Activated T-cell treated with anti-CD3 and anti-CD28 coated beads for 48 hours (primary cell): ENCODE results near the gene KCNC1.

ENCODE experiments used
- DNase-seq: peaks from one replicate; pipeline ENCODE4 v3.0.0-alpha.2; 2020; ENCODE audit warnings: low read depth

The KCNC1 gene

DNA sequence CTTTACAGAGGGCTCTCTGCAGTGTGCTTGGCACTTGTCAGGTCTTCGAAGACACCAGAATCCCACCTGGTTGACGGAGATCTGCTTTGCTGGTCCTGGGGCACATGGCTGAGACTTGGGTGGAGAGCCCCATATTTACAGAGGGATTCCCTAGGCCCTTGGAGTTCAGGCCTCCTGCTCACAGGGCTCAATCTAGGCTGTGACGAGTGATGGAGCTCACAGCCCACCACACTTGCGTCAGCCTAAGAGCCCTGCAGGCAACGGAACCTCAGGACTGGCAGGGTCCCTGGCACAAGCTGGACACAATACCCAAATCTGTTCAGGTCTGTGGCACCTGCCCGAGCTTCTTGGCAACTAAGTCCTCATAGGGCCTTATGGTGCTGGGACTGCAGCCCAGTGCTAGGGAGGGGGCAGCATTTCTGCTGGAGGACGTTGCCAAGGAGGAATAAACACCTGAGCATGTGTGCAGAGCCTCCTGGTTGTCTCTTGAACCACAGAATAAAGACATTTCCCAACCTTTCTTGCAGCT is 59.1 kb downstream of the KCNC1 start:
- DNase-seq, result no peak

DNA sequence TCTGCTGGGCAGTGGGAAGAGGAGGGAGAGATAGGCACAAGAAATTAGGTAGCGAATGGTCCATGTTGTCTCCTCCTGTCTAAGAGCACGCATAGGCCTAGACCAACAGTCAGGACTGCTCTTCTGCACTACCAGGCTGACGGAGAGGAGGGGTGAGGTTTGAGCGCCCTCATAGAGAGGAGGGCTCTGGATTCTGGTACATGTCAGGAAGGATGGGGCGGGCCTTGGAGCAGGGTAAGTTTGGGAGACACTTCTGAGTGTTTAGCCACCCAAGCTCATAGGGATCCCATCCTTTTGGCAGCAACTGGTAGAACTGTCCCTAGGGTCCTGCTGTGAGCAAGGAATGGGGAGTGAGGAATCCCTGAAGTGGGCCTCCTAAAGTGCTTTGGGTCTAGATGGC is 60.4 kb downstream of the KCNC1 start:
- DNase-seq, result no peak

DNA sequence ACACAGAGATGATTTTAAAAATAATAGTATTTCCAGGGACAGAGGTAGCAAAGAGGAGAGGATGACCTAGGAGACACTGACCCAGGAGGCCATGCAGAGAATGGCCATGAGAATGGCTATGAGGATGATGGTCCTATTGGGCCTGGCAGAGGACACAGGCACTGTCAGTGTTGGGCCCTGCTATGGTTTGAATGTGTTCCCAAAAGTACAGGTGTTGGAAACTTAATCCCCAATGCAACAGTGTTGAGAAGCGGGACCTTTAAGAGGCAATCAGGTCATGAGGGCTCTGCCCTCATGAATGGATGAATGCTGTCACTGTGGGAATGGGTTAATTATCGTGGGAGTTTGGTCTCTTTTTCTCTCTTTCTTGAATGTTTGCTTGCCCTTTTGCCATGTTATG is 61.6 kb downstream of the KCNC1 start:
- no peak for DNase-seq

DNA sequence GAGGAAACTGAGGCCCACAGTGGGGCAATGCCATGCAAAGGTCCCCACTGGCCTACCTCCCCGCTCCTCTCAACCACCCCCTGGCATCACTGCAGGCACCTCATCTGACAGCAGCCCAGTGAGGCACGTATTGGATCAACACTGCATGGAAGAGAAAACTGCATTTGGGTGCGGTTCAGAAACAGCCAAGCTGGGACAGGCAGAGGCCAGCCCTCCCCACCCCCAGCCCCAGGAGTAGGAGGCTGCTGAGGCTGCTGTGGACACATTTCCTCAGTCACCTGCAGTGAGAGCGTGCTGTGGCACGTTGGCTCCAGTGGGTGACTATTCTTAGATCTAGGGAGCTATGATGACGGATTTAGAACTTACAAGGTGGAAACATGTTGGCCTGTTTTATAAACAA is 63.7 kb downstream of the KCNC1 start:
- no peak for DNase-seq

DNA sequence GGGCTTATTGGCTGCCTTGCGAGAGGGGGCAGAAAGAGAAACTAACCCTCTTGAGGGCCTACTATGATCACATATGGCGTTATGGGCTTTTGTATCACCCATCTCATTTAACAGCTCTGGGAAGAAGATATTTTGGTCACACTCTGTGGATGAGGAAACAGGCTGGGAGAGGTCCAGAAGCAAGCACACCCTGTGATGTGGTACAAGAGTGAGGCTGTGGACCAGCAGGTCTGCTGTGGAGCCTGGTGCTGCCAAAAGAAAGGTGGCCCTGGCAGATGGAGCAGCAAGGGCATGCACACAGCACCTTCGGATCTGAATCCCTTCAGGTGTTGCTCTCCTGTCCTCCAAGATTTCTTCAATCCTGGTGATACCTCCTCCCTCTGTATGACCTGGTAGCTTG is 64.1 kb downstream of the KCNC1 start:
- DNase-seq, result no peak

DNA sequence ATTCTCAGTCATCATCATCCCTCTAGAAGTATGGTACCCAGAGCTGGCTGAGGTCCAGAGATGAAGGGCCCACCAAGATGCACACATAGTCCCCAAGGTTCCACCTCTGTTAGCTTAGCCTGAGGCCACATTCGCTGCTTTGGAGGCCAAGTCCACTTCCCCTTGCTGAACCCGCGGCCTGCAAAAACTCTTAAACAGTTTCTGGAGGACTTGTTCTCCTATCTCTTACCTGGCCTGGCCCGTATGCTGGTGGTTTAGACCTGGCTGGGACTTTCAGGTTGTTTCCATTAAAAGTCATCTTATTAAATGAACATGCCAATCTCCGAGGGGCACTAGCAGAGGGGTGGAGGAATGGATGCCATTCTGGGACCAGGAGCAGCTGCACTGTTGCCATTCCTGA is 64.6 kb downstream of the KCNC1 start:
- DNase-seq, result no peak

DNA sequence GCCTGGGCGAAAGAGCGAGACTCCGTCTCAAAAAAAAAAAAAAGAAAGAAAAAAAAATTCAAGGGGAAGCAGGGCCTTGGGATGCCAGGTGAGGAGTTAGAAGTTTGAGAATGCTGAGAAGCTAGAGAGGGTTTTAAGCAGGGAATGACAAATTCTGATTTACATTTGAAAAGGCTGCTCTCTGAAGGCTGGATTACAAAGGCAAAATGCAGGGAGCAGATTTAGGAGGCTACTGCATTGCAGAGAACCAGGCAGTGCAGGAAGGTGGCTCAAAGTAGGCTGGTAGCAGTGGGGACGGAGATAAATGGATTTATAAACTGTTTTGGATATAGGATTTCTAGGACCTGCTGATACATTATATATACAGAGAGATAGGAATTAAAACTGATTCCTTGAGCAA is 66.6 kb downstream of the KCNC1 start:
- DNase-seq, result no peak

DNA sequence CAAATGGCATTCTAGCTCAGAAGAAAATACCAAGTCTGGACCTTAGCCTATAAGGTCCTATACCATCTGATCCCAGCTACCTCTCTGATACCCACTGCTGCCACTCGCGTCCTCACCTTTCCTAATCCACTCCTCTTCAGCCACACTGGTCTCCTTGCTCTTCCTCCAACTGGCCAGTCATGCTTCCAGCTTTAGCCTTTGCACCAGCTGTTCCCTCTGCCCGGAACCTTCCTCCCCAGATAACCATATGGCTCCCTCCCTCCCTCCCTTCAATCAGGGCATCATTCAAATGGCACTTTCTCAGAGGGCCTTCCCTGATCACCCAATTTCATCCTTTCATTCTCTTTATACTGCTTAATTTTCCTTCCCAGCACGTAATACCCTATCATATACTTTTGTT is 67.9 kb downstream of the KCNC1 start:
- DNase-seq, result no peak

DNA sequence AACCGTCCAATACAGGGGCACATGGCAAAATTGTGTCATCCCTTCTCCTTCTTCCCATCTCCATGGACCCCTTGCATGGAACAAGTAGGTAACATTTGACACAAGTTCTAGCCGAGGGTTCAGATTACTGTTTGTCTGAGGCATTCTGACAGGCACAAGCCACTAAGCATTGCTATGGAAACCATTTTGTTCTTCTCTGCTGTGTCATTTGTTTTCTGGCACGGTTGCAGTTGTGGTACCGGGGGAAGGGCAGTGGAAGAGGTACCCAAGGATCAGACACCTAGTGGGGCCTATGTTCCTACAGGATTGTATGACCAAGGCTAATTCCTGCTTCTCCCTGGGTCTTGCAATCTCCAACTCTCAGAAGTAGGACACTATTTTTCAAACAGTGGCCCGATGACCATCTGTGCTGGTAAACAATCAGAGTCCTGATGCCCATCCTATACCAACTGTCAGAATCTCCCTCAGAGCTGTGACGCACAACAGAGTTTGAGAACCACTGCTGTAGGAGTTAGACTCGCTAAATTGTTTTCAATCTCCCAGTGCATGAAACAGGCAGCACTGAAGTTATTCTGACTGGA is 69.3 kb downstream of the KCNC1 start:
- DNase-seq, result no peak

DNA sequence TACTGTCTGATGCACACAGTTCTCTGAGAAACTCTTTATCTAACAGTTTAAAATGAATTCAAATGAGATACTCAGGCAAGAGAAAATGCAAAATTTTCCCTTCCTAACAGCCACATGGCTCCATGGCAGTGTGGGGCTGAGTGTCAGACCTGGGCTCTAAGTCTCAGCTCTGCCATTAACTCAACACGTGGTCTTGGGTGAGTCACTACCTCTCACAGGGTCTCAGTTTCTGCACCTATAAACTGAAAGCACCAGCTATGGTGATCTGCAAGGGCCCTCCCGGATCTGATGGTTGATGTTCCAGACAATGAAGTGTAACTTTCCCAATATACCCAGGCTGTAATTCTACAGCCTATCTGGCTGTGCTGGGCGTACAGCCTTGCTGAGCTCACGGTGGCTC is 70.5 kb downstream of the KCNC1 start:
- DNase-seq, result no peak

DNA sequence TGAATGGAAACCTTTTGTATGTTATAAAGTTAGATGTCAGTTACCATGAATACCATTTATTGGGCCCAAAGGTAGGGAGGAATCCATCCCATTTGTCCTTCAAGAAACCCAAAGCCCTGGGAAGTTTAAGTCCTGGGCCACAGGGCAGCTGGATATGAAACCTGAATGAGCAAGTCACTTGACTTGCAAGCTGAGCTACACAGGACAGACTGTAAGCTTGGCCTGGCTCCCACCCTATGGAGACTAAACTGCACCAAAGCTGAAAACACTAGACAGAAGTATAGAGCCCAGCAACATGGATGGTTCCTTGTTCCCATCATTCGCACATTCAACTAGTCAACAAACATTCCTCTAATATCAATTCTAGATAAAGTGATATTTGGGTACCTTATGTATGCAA is 71.3 kb downstream of the KCNC1 start:
- DNase-seq, result no peak

DNA sequence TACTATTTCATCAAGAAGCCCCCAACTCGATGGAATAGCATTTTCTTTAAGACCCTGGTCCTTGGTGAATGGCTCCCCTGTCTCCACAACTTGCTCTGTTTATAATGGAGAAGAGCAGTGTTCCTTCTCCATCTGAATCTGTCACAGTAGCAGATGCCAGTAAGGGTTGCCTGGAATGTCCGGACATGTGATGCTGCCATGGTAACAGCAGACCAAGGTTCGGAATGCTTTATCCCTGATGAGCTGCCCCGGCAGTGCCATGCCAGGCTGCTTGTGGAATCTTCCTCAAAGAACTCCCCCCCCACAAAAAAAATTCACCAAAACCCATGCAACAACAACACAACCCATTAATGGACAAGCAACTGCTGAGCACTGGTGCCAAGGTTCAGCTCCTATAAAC is 72.5 kb downstream of the KCNC1 start:
- DNase-seq, result no peak

DNA sequence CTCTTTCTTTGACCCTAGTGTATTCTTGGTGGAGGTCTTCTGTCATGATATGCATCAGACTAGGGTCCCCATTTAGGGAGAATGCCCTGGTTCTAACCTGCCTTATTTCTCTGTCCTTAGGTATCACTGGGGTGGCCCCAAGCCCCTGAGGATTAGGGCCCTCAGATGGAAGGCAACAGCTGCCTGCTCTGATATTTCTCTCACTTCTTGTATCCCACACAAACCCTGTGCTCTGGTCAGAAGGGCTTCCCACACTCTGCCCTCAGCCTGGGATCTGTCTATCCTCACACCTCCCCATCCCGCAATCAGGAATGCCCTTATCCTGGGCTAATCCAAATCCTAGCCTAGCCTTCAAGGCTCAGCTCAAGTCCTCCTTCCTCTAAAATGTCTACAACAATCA is 75.5 kb downstream of the KCNC1 start:
- no peak for DNase-seq

DNA sequence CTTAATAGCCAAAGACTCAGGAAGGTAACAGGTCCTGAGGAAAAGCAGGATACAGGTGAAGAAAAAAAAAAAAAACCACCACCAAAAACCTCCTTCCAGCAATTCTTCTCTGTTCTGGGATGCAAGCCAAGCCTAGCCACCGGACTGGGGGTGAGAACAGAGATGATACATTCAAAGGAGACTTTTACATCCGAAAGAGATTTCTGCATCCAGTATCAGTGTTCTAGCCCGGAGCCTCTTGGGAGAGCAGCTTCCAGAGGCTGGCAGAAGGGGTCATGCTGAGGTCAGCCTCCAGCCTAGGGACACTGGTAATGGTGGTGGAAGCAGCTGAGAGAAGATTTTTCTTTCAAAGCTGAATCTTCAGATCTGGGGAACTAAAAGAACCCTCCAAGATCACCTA is 76.2 kb downstream of the KCNC1 start:
- no peak for DNase-seq

DNA sequence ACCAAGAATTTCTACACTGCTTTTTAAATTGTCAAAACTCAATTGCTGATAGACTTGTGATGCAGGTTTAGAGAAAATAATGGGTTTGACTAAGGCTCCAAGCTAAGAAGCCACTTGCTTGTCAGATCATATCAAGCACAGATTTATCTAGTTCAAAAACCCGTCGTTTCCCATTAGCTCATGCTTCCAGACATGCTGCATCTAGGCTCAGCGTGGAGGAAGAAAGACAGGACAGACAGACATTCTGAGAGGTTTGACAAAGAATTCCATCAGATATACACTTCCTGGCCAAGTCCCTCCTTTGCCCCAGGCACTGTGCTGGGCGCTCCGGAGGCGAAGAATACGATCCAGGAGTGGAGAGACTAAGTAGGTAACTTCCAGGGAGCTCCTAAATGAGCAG is 76.8 kb downstream of the KCNC1 start:
- DNase-seq, result no peak

DNA sequence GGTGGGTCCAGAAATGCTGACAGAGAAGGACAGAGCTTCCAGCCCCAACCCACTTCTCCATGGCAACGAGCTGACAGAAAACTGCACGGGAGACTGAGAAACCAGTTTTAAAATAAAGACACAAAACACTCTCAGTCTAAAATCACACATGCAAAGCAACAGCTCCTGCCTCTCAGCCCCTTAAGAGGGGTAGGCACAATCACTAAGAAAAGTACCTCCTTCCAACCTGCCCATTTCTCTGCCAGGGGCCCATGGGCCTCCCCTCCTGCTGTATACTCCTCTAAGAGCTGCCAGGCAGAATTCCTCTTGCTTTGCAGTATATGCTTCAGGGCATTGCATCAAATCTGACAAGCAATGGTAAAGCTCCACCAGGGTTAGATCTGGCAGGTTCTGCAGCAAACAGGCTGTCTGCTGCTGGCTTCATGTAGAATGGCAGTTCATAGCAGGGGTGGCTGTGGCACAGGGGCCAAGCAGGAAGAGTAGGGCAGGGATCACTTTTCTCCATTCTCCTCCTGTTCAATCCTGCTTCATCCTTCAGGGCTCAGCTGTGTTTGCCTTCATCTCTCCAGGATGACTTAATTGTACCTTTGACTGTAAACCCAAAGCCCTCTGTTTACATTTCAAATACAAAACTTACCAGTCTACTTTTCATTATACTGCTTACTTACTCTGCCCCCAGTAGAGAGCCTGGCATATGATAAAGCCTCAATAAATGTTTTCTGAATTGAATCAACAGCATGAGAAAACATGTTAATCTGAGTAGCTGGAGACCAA is 77.7 kb downstream of the KCNC1 start:
- no peak for DNase-seq

DNA sequence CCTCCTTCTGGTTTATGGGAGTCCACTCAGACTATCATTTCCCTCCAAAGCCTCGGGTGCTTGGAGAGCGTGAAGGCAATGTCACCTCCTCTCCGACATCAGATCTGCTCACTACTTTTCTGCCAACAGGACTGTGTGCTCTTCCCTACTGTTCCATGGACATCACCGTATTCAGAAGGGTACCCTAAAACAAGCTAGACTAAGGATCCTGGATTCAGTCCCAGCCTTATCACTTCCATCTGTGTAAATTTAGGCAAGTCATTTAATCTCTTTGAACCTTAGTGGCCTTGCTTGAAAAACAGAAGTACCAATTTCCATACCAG is 78.2 kb downstream of the KCNC1 start:
- no peak for DNase-seq

DNA sequence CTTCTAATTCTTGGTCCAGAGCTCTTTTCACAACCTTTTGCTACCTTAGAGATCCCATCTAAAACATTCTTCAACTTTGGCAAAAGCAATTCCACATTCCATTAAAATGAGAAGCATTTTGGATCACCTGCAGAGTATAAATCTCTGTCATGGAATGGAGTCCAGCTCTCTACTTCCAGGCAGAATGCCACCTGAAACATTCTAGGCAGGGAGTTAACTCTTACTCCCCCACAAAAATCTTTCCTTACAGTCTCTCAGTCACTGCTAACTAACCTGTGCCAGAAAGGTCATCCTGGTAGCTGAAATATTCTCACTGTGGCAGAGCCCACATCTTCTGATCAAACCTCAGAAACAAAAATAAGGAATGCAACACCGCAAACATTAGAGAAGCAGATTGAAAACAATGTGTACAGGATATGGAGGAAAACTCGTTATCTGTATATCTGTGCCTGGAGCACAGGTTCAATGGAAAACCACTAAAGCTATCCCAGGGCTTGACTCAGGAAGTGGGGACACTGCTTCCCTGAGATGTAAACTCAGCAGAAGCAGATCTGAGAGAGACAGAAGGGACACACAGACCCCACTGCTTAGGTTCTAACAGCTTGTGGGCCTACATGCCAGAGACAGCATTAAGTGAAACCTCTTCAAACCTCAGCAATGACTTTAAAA is 78.9 kb downstream of the KCNC1 start:
- DNase-seq, result no peak

DNA sequence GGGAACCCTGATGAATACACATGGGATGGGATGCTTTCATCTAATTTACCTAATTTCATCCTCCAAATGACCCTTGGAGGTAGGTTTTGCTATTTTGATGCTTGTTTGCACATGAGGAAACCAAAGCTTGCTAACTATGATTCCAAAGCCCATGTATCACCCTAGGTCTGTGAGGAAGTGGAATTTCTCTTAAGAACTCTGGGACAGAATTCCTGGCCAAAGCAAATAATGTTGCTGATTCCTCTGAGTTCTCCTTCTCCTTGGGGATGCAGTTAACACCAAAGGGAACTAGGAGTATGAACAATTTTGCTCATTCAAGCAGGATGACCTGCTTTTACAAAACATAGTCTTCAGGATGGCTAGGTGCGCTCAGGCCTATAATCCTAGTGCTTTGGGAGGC is 80.0 kb downstream of the KCNC1 start:
- no peak for DNase-seq

DNA sequence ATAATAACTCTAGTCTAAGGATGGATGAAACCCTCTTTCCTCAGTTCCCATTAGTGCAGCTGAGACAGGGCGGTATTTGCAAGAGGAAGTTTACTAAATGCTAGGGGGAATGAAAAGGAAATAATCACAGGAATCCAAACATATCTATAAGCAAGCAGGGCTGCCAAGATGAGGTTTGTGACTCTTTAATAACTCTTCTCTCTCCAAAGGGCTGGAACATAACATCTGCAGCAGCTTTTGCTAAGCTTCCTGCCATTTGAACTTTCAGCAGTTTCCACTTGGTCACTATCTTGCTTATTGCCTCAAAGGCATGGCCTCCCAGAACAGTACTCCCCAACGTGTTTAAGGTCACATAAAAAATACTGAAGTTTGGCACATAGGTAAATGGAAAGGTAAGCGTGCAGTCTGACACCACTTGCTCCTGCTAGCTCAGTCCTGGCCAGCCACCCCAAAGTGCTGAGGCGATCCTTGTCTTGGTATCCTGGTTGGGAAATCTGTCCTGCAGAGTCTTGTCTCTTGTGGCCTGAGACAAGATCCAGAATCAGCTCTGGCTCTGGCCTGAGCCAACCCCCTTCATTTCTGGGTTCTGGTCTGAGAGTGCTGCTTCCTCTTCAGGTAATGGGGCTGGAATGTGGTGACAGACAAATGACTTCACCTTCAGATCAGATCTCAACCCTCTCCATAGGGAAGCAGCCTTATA is 81.8 kb downstream of the KCNC1 start:
- no peak for DNase-seq

DNA sequence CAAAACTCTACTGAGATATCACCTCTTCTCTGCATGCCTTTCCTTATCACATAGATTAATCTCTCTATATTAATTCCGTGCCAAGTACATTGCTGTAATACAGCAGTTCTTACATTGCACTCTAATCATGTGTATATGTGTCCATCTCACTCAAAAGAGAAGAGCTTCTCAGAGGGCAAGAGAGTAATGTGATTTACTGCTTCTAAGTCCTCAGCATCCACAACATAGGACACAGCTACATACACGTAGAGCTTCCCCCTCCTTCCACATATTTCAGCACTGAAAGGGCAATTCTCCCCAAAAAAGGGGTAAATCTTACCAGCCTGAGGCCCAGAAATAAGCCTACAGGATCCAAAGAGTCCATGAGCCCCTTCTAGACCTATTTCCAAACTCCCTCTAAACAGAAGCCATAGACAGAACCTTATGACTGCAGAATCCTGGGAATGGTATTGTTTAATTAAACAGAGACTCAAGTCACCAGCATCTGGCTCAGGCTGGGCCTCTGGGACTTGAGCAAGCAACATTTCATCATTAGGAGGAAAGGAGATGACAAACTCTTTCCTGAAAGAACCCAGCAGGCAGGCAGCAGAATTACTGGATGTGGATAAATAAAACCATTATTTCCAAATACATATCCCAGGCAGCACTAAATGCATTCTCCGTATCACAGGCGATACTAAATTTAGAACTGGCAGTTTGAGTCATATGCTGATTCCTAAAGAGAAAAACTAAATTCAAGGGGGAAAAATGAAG is 87.2 kb downstream of the KCNC1 start:
- no peak for DNase-seq

DNA sequence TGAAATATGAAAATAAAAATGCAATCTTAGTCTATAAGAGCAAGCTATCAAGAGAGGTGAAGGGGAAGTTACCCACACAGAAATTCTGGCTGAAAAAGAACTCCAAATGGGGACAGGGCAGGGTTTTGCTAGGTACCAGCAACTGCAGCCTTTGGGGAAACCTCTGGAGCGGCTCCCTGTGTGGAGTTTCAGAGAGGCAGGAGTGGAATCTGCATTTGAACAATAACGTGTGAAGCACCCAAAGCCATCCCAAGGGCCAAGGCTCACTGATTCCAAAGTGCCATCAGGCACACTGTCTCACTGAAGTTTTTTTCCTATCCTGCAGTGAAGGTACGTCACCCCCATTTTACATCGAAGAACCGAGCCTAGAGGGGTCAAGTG is 87.8 kb downstream of the KCNC1 start:
- no peak for DNase-seq
